Left lung (tissue), 10 donors: ENCODE data around the gene PARVB. TPM values are rescaled to one million over a fixed set of nuclear protein-coding genes. Genes with fewer than 3 reads are reported as not detected.

Source experiments
- ATAC-seq: fragments of 200-7000 bp; cut with Tn5 transposase; one replicate; pipeline ENCODE4 v1.9.1; 2020; ENCODE audit warnings: moderate library complexity
- DNase-seq, 4 donors: peaks; one replicate each; pipeline ENCODE4 v3.0.0-alpha.2; 2013 to 2020
- H3K27ac ChIP-seq, 2 donors: fragments of 200-600 bp; sonication (generic) in 1 of 2; one replicate each; pipeline versions ENCODE4 v1.5.0 to v1.8.0; 2020 to 2021
- H3K27me3 ChIP-seq, 2 donors: fragments of 200-600 bp; sonication (generic) in 1 of 2; one replicate each; pipeline versions ENCODE4 v1.5.0 to v1.8.0; 2020 to 2021
- H3K36me3 ChIP-seq, 2 donors: fragments of 200-600 bp; sonication (generic) in 1 of 2; one replicate each; pipeline versions ENCODE4 v1.5.0 to v1.8.0; 2020 to 2021
- H3K4me1 ChIP-seq, 2 donors: fragments of 200-600 bp; one replicate each; pipeline ENCODE4 v1.8.0; 2021
- H3K4me3 ChIP-seq, 2 donors: fragments of 200-600 bp; sonication (generic) in 1 of 2; one replicate each; pipeline versions ENCODE4 v1.5.0 to v1.8.0; 2020 to 2021; ENCODE audit warnings: mild to moderate bottlenecking in 1 of 2
- H3K9me3 ChIP-seq, 2 donors: fragments of 200-600 bp; sonication (generic) in 1 of 2; one replicate each; pipeline versions ENCODE4 v1.5.0 to v1.8.0; 2020 to 2021
- CTCF ChIP-seq, 2 donors: fragments of 200-600 bp; sonication (generic) in 1 of 2; IDR thresholded peaks; one replicate each; pipeline versions ENCODE4 v1.5.0 to v1.8.0; 2021; ENCODE audit warnings: antibody characterized with exemption in 2 of 2
- intact Hi-C, 2 donors: fragments of 100-400 bp; cut with DNase I; formaldehyde crosslinking; loops; one replicate each; pipeline versions ENCODE4 v1.11.2 to v1.14.2; 2022
- polyA plus RNA-seq, 6 donors: library from polyadenylated mRNA; unstranded; fragments of 120-200 nt; gene quantifications; one replicate each; pipeline ENCODE4 v1.2.1, GENCODE V29; 2013; ENCODE audit not compliant: insufficient read length in 6 of 6
- total RNA-seq, 2 donors: library from RNA; stranded (reverse); fragmentation: NEBNext Ultra II Directional; extraction: Animal tissue kit (Norgen Biotek cat#: 25700); gene quantifications; one replicate each; pipeline ENCODE4 v1.2.1, GENCODE V29; 2021
- donor health status: DM: no; HTN: yes; CAD: no.
- donor health status: DM: no; HTN: no; CAD: no.

The PARVB gene
- total and polyA plus RNA-seq, 8 donors, result 31.7 to 53.7 (median 34.0) TPM

GRCh38 chr22:44100411-44100810 lies 76.3 kb downstream of the PARVB start:
- Histone ChIP-seq H3K4me1 (no peaks in the 10 kb centered on the region), H3K36me3 (peaks cover 0 to 65% of the 10 kb centered on the region in 2 donors), H3K4me3 (no peak overlapping the region), H3K9me3 (no peaks in the 10 kb centered on the region), H3K27me3 (no peaks in the 10 kb centered on the region), H3K27ac (no peak overlapping the region)
- intact Hi-C loops, result no loop called here
- DNase-seq (peak in 1 of 4 donors; percentile 46), ATAC-seq (no peak)
- no peak for TF ChIP-seq CTCF (IDR thresholded peaks at IDR 0.05)

GRCh38 chr22:44102121-44102520 lies 78.0 kb downstream of the PARVB start:
- TF ChIP-seq CTCF (IDR thresholded peaks at IDR 0.05), result no peak
- DNase-seq (peak in 1 of 4 donors; percentile 13), ATAC-seq (no peak)
- Histone ChIP-seq H3K4me3 (no peak overlapping the region), H3K36me3 (peaks cover 0 to 48% of the 10 kb centered on the region in 2 donors), H3K9me3 (no peaks in the 10 kb centered on the region), H3K4me1 (no peaks in the 10 kb centered on the region), H3K27me3 (no peaks in the 10 kb centered on the region), H3K27ac (no peak overlapping the region)
- intact Hi-C loops, result no loop called here

- ATAC-seq, result no peak
- TF ChIP-seq CTCF (IDR thresholded peaks at IDR 0.05), result no peak
- H3K4me3 ChIP-seq, result no peak overlapping the region
- H3K36me3 ChIP-seq, result peaks cover 0 to 42% of the 10 kb centered on the region in 2 donors
- no peaks in the 10 kb centered on the region for H3K27me3 ChIP-seq
- H3K4me1 ChIP-seq, result no peaks in the 10 kb centered on the region
- H3K9me3 ChIP-seq, result no peaks in the 10 kb centered on the region
- no peak overlapping the region for H3K27ac ChIP-seq
- intact Hi-C loops, result no loop called here
- DNase-seq, result peak in 1 of 4 donors; percentile 16
Observed at GRCh38 chr22:44102856-44103255, 78.8 kb downstream of the PARVB start.

GRCh38 chr22:44103735-44104480 lies 79.8 kb downstream of the PARVB start:
- intact Hi-C loops, result no loop called here
- H3K4me1 ChIP-seq, result no peaks in the 10 kb centered on the region
- peaks cover 0 to 42% of the 10 kb centered on the region in 2 donors for H3K36me3 ChIP-seq
- ATAC-seq, result no peak
- H3K27me3 ChIP-seq, result no peaks in the 10 kb centered on the region
- peak in 1 of 4 donors; percentile 47 for DNase-seq
- H3K9me3 ChIP-seq, result no peaks in the 10 kb centered on the region
- TF ChIP-seq CTCF (IDR thresholded peaks at IDR 0.05), result no peak
- no peak overlapping the region for H3K27ac ChIP-seq
- H3K4me3 ChIP-seq, result no peak overlapping the region

- Histone ChIP-seq H3K27ac (no peak overlapping the region), H3K4me1 (no peaks in the 10 kb centered on the region), H3K27me3 (no peaks in the 10 kb centered on the region), H3K9me3 (no peaks in the 10 kb centered on the region), H3K4me3 (no peak overlapping the region), H3K36me3 (peaks cover 0 to 17% of the 10 kb centered on the region in 2 donors)
- no peak for TF ChIP-seq CTCF (IDR thresholded peaks at IDR 0.05)
- intact Hi-C loops, result no loop called here
- ATAC-seq (no peak), DNase-seq (peak in 1 of 4 donors; percentile 5)
Observed at GRCh38 chr22:44107340-44107739, 83.2 kb downstream of the PARVB start.
